GM12873 (cell line): Measurements from ENCODE around the gene B4GALT1.

ENCODE experiments used
- CTCF ChIP-seq: IDR thresholded peaks from 2 replicates; pipeline ENCODE4 v1.5.1; 2012; ENCODE audit warnings: low read depth, mild to moderate bottlenecking, moderate library complexity, low read length, control low read depth; ENCODE audit not compliant: insufficient read depth; ENCODE audit errors: missing control alignments

The B4GALT1 gene

GRCh38 chr9:33110686-33111085 is 56.5 kb downstream of the B4GALT1 start:
- TF ChIP-seq CTCF, result no peak

GRCh38 chr9:33109850-33110595 is 57.1 kb downstream of the B4GALT1 start:
- no peak for TF ChIP-seq CTCF

- TF ChIP-seq CTCF, result no peak
These were observed 58.0 kb downstream of the B4GALT1 start for GRCh38 chr9:33109097-33109496.

GRCh38 chr9:33108472-33108871 is 58.7 kb downstream of the B4GALT1 start:
- no peak for TF ChIP-seq CTCF

- no peak for TF ChIP-seq CTCF
These were observed 59.4 kb downstream of the B4GALT1 start for GRCh38 chr9:33107762-33108161.

- no peak for TF ChIP-seq CTCF
These were observed 60.1 kb downstream of the B4GALT1 start for GRCh38 chr9:33106827-33107621.

- no peak for TF ChIP-seq CTCF
These were observed 60.8 kb downstream of the B4GALT1 start for GRCh38 chr9:33106372-33106771.
